HG03342 (cell line): ENCODE data around the gene YEATS4.
"Not testable (repeated sequence)": the region's sequence is repeated elsewhere in the genome, so short reads cannot be mapped to it uniquely, and the experiment has no call there.

ENCODE experiments used
- ATAC-seq: cut with Tn5 transposase; IDR thresholded peaks from one replicate; pipeline ENCODE4 v1.9.1; 2021; ENCODE audit warnings: mild to moderate bottlenecking, moderate library complexity; ENCODE audit not compliant: unreplicated experiment

Gene YEATS4

DNA sequence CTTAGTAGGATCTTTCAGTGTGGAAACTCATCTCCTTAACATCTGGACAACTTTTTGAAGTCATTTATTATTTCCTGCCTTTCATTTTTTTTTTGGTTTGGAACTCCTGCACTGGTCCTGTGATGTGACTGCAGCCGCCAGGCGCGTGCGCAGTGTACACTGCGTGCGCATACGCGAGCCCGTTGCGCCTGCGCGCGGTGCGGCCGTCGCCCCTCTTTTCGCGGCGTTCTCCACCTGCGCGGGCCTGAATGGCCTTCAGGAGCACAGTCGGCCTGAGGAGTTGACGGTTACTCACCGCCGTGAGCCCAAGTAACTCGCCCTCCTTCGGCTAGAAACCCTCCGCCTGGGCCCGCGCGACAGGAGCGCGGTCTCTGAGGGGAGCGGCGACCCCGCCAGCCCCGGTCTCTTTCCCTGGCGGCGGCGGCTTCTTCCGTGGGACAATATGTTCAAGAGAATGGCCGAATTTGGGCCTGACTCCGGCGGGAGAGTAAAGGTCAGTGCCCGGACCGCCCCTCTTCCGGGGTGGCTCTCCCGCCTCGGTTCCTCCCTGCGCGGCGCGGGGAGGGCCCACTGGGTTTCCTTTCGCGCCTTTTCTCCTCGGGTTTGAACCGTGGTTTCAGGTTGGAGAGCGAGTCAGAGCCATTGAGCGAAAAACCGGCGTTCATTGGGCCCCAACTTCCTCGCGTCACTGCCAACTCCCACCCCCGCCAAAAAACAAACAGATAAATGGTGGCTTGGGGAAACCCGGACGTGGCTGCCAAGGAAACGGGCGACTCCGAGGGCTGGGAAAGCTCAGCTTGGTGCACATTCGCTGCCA, at the start of gene YEATS4:
Gene YEATS4 (plus strand): TSS at position 213 of the 817 bp plus-strand sequence. CDS start 230 bp downstream, at position 443.
- peak; percentile 88 for ATAC-seq

DNA sequence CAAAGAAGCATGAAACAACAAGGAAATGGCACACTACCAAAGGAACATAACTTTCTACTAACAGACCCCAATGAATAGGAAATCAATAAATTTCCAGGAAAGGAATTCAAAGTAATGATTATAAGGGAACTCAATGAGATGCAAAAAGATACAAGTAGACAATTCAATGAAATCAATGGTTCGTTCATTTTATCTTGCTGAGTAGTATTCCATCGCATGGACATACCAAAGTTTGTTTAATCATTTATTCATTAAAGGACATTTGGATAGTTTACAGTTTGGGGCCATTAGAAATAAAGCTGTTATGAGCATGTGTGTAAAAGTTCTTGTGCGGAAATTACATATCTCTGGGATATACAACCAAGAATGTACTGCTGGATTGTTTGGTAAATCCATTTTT, 46.3 kb upstream of the YEATS4 start:
- ATAC-seq, result no peak

GRCh38 chr12:69316784-69317183, 42.8 kb upstream of the YEATS4 start:
- not testable (repeated sequence) for ATAC-seq

DNA sequence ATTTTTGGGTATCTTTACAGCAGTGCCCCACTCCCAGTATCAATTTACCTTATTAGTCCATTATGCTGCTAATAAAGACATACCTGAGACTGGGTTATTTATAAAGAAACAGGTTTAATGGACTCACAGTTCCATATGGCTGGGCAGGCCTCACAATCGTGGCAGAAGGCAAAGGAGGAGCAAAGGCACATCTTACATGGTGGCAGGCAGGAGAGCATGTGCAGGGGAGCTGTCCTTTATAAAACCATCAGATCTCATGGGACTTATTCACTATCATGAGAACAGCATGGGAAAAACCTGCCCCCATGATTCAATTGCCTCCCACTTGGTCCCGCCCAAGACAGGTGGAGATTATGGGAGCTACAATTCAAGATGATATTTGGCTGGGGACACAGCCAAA, 42.3 kb upstream of the YEATS4 start:
- not testable (repeated sequence) for ATAC-seq

- ATAC-seq, result no peak
These were observed 41.3 kb upstream of the YEATS4 start for GRCh38 chr12:69318225-69318624.

- ATAC-seq, result no peak
These were observed 38.2 kb upstream of the YEATS4 start for GRCh38 chr12:69321351-69321750.

GRCh38 chr12:69324797-69325466, 34.6 kb upstream of the YEATS4 start:
- peak; percentile 97 for ATAC-seq

GRCh38 chr12:69328426-69328825, 31.1 kb upstream of the YEATS4 start:
- no peak for ATAC-seq

GRCh38 chr12:69329669-69330428, 29.7 kb upstream of the YEATS4 start:
- no peak for ATAC-seq

DNA sequence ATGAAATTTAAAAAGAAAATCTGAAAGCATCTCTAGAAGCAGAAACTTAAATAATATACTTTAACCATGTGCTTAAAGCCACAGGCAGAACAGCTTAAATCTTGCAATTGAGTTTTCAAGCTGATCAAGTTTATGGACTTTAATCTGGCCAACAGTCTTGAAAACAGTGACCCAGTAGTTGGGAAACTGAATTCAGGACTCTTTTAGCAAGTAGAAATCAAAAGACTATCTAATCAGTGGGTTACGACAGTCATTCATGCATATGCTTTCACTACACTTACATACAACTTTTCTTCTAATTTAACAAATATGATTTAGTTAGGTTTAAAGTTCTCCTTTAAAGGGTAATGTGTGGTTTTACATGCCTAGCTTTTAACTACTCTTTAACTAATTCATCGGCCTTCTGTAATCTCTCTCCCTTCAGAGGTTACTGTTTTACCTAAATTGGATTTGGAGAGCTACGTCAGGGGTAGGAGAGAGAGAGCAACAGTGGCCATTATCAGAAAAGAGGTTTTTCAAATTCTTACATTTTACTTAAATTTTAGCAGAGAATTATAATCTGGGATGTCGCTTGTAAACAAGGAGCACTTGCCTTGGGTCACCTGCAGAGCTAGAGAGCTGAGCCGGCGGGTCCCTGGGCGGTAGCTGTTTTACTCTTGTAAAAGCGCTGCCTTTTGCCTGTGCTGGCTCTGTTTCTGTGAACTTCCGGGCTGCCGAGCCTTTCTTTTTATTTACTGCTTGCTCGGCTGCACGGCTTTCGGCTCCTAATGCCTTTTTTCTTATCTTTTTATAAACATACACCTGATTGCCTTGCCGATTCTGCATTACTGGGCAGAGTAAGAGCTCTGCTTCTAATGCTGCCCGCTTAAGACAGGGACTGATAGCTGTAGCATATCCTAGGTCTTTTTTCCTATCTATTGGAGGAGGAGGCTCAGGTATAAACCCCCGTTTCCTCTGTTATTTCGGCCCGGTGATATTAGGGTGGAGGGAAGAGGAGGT, 28.8 kb upstream of the YEATS4 start:
- ATAC-seq, result peak; percentile 81

DNA sequence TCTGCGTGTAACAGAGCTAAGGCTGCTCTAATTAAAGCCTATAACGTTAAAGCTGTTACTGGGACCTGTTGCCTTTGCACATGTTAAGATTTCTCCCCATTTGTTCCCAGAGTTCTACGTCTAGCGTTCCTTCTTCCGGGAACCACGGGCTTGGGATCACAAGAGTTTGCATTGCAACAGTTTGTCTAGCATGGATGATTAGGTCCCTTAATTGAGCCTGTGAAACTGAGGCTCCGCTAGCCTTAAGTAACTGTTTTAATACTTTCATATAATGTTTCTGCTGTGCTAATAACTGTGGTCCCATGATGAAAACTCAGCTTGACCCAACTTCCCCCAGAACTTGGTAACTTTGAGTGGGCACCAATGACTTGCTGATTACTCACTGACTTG, 28.0 kb upstream of the YEATS4 start:
- ATAC-seq, result no peak

GRCh38 chr12:69331909-69332684, 27.4 kb upstream of the YEATS4 start:
- no peak for ATAC-seq

- no peak for ATAC-seq
These were observed 26.7 kb upstream of the YEATS4 start for GRCh38 chr12:69332815-69333358.

GRCh38 chr12:69334158-69334557, 25.4 kb upstream of the YEATS4 start:
- ATAC-seq, result no peak

DNA sequence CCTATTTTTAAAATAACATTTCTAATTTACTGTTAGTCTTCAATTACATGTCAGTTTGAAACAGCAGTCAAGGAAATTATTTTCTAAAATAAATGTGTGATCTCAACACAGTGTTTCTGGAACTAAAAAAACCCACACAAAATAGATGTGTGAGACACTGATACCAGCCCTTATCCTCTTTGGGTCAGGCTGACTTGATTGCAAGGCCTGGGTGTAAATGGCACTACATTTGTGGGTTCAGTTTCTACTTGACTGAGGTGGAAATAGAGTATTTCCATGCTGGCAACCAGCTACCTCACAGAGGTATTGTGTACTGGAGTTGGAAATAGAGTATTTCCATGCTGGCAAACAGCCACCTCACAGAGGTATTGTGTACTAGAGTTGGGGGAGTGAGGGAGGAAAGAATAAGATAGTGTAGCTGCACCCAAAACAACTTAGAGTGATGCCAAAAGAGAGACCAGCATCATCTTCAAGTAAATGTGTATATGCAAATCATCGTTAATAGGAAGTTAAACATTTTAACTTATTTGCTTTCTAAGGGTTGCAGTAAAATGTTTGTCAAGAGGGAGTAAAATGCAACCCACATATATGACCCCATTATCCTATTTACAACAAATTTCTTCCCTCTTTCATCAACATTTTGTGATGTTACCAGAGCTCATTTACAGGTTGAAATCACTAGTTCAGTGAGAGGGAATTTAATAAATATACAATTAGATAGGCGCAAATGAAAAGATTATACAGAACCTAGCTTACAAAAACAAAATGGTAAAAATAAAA, 22.0 kb upstream of the YEATS4 start:
- ATAC-seq, result no peak

DNA sequence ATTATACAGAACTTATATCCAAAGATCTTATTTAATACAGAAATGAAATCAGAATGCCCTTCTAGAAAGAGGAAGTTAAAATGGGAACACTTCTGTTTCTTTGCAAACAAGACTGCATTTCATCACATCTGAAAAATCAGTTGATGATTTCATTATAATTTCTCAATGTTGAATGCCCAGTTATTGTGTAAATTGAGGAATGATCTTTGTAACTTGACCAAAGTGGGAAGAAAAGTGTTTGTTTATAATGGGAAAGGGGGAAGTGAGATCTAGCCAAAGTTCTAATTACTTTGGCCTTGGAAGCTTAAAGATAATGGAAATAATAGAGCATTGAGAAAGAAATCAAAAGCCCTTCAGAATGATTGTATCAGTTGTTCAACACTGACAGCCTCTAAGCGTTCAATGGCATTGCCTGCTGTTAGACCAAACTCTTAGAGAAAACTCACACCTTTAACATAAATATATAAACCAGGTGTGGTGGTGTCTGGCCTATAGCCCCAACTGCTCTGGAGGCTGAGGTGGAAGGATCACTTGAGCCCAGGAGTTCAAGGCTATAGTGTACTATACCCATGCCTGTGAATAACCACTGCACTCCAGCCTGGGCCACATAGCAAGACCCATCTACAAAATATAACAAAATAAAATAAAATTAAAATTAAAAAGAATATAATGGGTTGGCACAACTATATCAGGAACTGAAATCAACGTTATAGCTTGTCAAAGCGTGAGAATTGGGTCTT, 21.3 kb upstream of the YEATS4 start:
- no peak for ATAC-seq

DNA sequence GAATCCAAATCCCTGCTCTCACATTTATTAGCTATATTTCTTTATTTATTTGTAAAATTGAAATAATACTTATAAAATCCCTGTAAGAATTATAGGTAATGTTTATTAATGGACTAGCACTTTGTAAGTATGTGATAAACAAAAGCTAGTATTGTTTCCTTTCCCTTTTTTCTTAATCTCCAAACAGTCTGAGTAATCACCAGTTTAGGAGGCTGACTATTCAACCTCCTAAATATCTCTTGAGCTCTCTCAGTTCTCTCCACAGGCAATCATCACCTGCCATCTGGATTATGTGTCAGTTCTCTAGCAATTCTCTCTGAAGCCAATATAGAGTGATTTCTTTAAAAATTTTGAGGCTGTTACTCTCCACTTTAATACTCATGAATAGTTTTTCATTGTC, 20.6 kb upstream of the YEATS4 start:
- no peak for ATAC-seq

DNA sequence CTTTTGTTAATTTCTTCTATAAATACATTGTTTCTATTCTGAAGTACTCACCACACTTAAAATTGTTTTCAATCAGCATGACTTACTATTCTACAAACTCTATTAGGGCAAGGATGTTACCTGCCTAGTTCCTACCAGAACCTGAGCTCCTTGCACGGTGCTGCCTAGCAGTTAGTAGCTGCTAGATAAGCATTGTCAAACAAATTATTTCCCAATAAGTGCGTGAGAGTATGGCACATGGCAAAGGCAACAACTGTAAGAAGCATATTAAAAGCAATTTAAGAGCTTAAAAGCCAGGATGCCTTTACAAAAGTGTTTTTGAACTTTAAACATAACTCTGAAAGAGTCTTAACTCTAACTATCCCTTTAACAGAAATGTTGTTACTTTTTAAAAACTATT, 19.5 kb upstream of the YEATS4 start:
- ATAC-seq, result no peak
